Heart left ventricle (tissue), 13 donors: Measurements from ENCODE around the gene CREM.

Experiments used
- POLR2A ChIP-seq, 2 donors: fragments of 450-650 bp; IDR thresholded peaks; one replicate each; pipeline ENCODE4 v1.6.1; 2017; ENCODE audit warnings: antibody characterized with exemption in 2 of 2, mild to moderate bottlenecking in 2 of 2, moderate library complexity in 2 of 2
- TF ChIP-seq, protein P1 (sequence below), 12 donors: fragments of 200-600 bp; sonication (generic) in 4 of 12; IDR thresholded peaks; one replicate each; pipeline versions ENCODE4 v1.5.0 to v1.8.0; 2018 to 2022; ENCODE audit warnings: antibody characterized with exemption in 12 of 12, mild to moderate bottlenecking in 5 of 12
- donor health status: ischemic (EF 13 %, LVEDD 7.1; RV severe dilation, severe dysfunction).
- donor health status: DM: no; HTN: yes; CAD: no.
- donor health status: DM: no; HTN: no; CAD: no.
- donor health status: ischemic (EF 25% LVEDD 6.9; RV normal size, moderate dysfunction).
- donor health status: ischemic (EF 25% LVEDD 5.7; RV mildly dilated, moderate dysfunction).
- donor health status: ischemic (EF 35%, LVEDD 5.7; RV mildly dilated, moderate dysfunction).
- donor health status: nonischemic (EF 11% LVEDD 7.7; RV severe dilation, severe dysfunction).
- donor health status: DM: yes; HTN: yes; CAD: no.
- donor health status: PGD.
- donor health status: ischemic (EF 29% LVEDD 5.4; RV normal size, mild dysfunction).
- donor health status: nonischemic (EF 23%, LVEDD 6.1; RV moderate dilation, normal function).

DNA sequence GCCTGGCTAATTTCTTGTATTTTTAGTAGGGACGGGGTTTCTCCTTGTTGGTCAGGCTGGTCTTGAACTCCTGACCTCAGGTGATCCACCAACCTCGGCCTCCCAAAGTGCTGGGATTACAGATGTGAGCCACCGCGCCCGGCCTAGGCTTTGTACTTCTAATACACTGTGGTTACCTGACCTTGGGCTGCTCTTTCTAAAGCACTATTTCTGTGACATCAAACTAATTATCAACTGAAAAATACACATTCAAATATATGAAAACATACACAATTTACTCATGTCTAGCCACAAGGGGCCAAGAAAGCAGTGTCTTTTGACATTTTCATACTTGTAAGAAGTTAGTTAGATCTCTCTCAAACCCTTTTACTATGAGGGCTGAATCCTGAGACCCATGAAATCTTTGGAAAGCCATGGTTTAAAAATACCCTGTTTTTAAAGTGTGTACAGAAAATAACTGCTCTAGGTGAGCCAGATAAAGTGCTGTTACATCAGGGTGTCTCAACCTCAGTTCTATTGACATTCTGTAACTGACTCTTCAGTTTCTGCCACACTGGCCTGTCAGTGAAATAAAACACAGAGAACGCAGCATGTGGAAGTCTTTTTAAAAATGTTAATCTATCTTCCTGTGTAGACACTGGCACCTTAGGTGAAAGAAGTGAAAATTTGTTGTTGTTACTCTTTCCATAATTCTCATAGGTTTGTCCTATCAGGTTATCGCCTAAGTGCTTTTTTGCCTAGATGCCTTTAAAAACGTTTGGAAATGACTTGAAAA lies 58.8 kb downstream of the CREM start:
- TF ChIP-seq, protein P1, sequence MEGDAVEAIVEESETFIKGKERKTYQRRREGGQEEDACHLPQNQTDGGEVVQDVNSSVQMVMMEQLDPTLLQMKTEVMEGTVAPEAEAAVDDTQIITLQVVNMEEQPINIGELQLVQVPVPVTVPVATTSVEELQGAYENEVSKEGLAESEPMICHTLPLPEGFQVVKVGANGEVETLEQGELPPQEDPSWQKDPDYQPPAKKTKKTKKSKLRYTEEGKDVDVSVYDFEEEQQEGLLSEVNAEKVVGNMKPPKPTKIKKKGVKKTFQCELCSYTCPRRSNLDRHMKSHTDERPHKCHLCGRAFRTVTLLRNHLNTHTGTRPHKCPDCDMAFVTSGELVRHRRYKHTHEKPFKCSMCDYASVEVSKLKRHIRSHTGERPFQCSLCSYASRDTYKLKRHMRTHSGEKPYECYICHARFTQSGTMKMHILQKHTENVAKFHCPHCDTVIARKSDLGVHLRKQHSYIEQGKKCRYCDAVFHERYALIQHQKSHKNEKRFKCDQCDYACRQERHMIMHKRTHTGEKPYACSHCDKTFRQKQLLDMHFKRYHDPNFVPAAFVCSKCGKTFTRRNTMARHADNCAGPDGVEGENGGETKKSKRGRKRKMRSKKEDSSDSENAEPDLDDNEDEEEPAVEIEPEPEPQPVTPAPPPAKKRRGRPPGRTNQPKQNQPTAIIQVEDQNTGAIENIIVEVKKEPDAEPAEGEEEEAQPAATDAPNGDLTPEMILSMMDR (IDR thresholded peaks at IDR 0.05) = no peak
- TF ChIP-seq POLR2A (IDR thresholded peaks at IDR 0.05) = no peak
